Mammary epithelial cell (primary cell): ENCODE data around the gene UBE3B.

Experiments
- EZH2 ChIP-seq: IDR thresholded peaks from 2 replicates; pipeline ENCODE4 v1.6.1; 2012; ENCODE audit warnings: low read length, inconsistent platforms, borderline replicate concordance
- TF ChIP-seq, protein P1 (sequence below), 2 donors: IDR thresholded peaks in 1 of 2; conservative IDR thresholded peaks in 1 of 2; 2 replicates each; pipeline ENCODE4 v1.5.1; 2011 to 2012; ENCODE audit warnings: inconsistent platforms in 2 of 2, low read length in 2 of 2, mild to moderate bottlenecking in 2 of 2, control low read depth in 1 of 2, low read depth in 1 of 2; ENCODE audit not compliant: insufficient read depth in 1 of 2; ENCODE audit errors: extremely low read depth in 1 of 2

DNA sequence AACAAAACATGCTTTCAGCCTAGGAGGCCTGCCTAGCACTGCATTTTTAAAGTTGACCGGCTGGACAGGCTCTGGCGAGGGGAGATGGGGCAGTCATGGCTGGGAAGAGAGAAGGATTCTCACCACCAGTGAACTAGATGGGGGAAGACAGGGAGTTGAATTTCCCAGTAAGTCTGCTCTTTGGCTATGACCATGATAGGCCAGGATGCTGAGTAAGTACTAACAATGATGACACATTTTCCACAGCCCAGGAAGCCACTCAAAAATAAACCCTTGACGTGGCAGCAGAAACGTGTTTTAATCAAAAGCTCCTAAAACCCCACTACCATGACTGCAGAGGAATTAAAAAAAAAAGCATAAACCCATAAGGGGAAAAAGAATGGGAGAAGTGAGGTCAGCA, 19.3 kb upstream of the UBE3B start:
- TF ChIP-seq, protein P1, sequence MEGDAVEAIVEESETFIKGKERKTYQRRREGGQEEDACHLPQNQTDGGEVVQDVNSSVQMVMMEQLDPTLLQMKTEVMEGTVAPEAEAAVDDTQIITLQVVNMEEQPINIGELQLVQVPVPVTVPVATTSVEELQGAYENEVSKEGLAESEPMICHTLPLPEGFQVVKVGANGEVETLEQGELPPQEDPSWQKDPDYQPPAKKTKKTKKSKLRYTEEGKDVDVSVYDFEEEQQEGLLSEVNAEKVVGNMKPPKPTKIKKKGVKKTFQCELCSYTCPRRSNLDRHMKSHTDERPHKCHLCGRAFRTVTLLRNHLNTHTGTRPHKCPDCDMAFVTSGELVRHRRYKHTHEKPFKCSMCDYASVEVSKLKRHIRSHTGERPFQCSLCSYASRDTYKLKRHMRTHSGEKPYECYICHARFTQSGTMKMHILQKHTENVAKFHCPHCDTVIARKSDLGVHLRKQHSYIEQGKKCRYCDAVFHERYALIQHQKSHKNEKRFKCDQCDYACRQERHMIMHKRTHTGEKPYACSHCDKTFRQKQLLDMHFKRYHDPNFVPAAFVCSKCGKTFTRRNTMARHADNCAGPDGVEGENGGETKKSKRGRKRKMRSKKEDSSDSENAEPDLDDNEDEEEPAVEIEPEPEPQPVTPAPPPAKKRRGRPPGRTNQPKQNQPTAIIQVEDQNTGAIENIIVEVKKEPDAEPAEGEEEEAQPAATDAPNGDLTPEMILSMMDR (conservative IDR thresholded peaks at IDR 0.05 in 1 of 2, IDR thresholded peaks at IDR 0.05 in 1 of 2; ENCODE audit: extremely low read depth in 1 of 2, insufficient read depth in 1 of 2, low read depth in 1 of 2, low read length in 2 of 2): no peak
- no peak for TF ChIP-seq EZH2
